ENCODE results near the gene ENDOD1. TPM values are rescaled to one million over a fixed set of nuclear protein-coding genes. Genes with fewer than 3 reads are reported as not detected.
"Not testable (repeated sequence)": the region's sequence is repeated elsewhere in the genome, so short reads cannot be mapped to it uniquely, and the experiment has no call there.

Gene ENDOD1
- total RNA-seq, 1 donor from 2014 or later: 4.5 TPM

GRCh38 chr11:95134491-95134890 lies 44.8 kb downstream of the ENDOD1 start:
- no peak overlapping the region for H3K27ac Mint-ChIP-seq (ENCODE audit: unreplicated experiment)
- no peak for DNase-seq (ENCODE audit: low spot score)
- no peaks in the 10 kb centered on the region for H3K9me3 Mint-ChIP-seq (ENCODE audit: unreplicated experiment)
- no peaks in the 10 kb centered on the region for H3K4me1 Mint-ChIP-seq (ENCODE audit: unreplicated experiment)
- no peak overlapping the region for H3K4me3 Mint-ChIP-seq (ENCODE audit: unreplicated experiment)
- no peaks in the 10 kb centered on the region for H3K27me3 Mint-ChIP-seq (ENCODE audit: unreplicated experiment)
- no peaks in the 10 kb centered on the region for H3K36me3 Mint-ChIP-seq (ENCODE audit: low read depth, unreplicated experiment)
- no peak for TF ChIP-seq CTCF (IDR thresholded peaks at IDR 0.05; ENCODE audit: unreplicated experiment)

GRCh38 chr11:95135155-95135554 lies 45.5 kb downstream of the ENDOD1 start:
- Mint-ChIP-seq H3K4me1 (ENCODE audit: unreplicated experiment) (no peaks in the 10 kb centered on the region), H3K4me3 (ENCODE audit: unreplicated experiment) (no peak overlapping the region), H3K36me3 (ENCODE audit: low read depth, unreplicated experiment) (no peaks in the 10 kb centered on the region), H3K27ac (ENCODE audit: unreplicated experiment) (no peak overlapping the region), H3K9me3 (ENCODE audit: unreplicated experiment) (no peaks in the 10 kb centered on the region), H3K27me3 (ENCODE audit: unreplicated experiment) (no peaks in the 10 kb centered on the region)
- no peak for DNase-seq (ENCODE audit: low spot score)
- no peak for TF ChIP-seq CTCF (IDR thresholded peaks at IDR 0.05; ENCODE audit: unreplicated experiment)

GRCh38 chr11:95135880-95136279 lies 46.2 kb downstream of the ENDOD1 start:
- H3K4me3 Mint-ChIP-seq (ENCODE audit: unreplicated experiment): no peak overlapping the region
- no peaks in the 10 kb centered on the region for H3K27me3 Mint-ChIP-seq (ENCODE audit: unreplicated experiment)
- H3K4me1 Mint-ChIP-seq (ENCODE audit: unreplicated experiment): no peaks in the 10 kb centered on the region
- H3K36me3 Mint-ChIP-seq (ENCODE audit: low read depth, unreplicated experiment): no peaks in the 10 kb centered on the region
- TF ChIP-seq CTCF (IDR thresholded peaks at IDR 0.05; ENCODE audit: unreplicated experiment): no peak
- H3K9me3 Mint-ChIP-seq (ENCODE audit: unreplicated experiment): no peaks in the 10 kb centered on the region
- DNase-seq (ENCODE audit: low spot score): no peak
- H3K27ac Mint-ChIP-seq (ENCODE audit: unreplicated experiment): no peak overlapping the region

GRCh38 chr11:95136747-95137146 lies 47.1 kb downstream of the ENDOD1 start:
- H3K36me3 Mint-ChIP-seq (ENCODE audit: low read depth, unreplicated experiment); H3K27ac Mint-ChIP-seq (ENCODE audit: unreplicated experiment); H3K27me3 Mint-ChIP-seq (ENCODE audit: unreplicated experiment); H3K4me1 Mint-ChIP-seq (ENCODE audit: unreplicated experiment); H3K4me3 Mint-ChIP-seq (ENCODE audit: unreplicated experiment); H3K9me3 Mint-ChIP-seq (ENCODE audit: unreplicated experiment); DNase-seq (ENCODE audit: low spot score): not testable (repeated sequence)

GRCh38 chr11:95137299-95137698 lies 47.7 kb downstream of the ENDOD1 start:
- no peaks in the 10 kb centered on the region for H3K27me3 Mint-ChIP-seq (ENCODE audit: unreplicated experiment)
- DNase-seq (ENCODE audit: low spot score): no peak
- no peaks in the 10 kb centered on the region for H3K36me3 Mint-ChIP-seq (ENCODE audit: low read depth, unreplicated experiment)
- no peak overlapping the region for H3K27ac Mint-ChIP-seq (ENCODE audit: unreplicated experiment)
- no peaks in the 10 kb centered on the region for H3K9me3 Mint-ChIP-seq (ENCODE audit: unreplicated experiment)
- no peak for TF ChIP-seq CTCF (IDR thresholded peaks at IDR 0.05; ENCODE audit: unreplicated experiment)
- H3K4me1 Mint-ChIP-seq (ENCODE audit: unreplicated experiment): no peaks in the 10 kb centered on the region
- H3K4me3 Mint-ChIP-seq (ENCODE audit: unreplicated experiment): no peak overlapping the region

GRCh38 chr11:95138448-95138847 lies 48.8 kb downstream of the ENDOD1 start:
- H3K4me1 Mint-ChIP-seq (ENCODE audit: unreplicated experiment): no peaks in the 10 kb centered on the region

More at GRCh38 chr11:95138448-95138847, 48.8 kb downstream of the ENDOD1 start:
- Mint-ChIP-seq H3K9me3 (ENCODE audit: unreplicated experiment) (no peaks in the 10 kb centered on the region), H3K27ac (ENCODE audit: unreplicated experiment) (no peak overlapping the region), H3K36me3 (ENCODE audit: low read depth, unreplicated experiment) (no peaks in the 10 kb centered on the region), H3K27me3 (ENCODE audit: unreplicated experiment) (no peaks in the 10 kb centered on the region), H3K4me3 (ENCODE audit: unreplicated experiment) (no peak overlapping the region)
- DNase-seq (ENCODE audit: low spot score): no peak
- TF ChIP-seq CTCF (IDR thresholded peaks at IDR 0.05; ENCODE audit: unreplicated experiment): no peak

Data from endothelial cell (in vitro differentiated cells).